Stimulated activated CD8-positive, alpha-beta memory T cell treated with anti-CD3 and anti-CD28 coated beads, Interleukin-15, amount 100 ng/mL, for 24 hours (primary cell): ENCODE results near the gene ZSCAN10.
"Not testable (repeated sequence)": the region's sequence is repeated elsewhere in the genome, so short reads cannot be mapped to it uniquely, and the experiment has no call there.

Experiments
- DNase-seq: peaks from one replicate; pipeline ENCODE4 v3.0.0-alpha.2; 2020; ENCODE audit warnings: low read depth

Gene ZSCAN10

GRCh38 chr16:3063625-3064386, 35.3 kb downstream of the ZSCAN10 start:
- no peak for DNase-seq

DNA sequence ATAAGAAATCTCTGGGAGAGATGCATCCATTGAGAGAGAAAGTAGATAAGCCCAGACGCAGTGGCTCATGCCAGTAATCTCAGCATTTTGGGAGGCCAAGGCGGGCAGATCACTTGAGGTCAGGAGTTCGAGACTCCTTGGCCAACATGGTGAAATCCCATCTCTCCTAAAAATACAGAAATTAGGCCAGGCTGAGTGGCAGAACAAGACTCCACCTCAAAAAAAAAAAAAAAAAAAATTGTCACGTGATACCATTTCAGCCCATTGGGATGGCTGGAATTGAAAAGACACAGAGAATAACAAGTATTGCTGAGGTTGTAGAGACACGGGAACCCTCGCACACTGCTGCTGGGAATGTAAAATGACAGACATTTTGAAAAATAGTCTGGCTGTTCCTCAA, 36.5 kb downstream of the ZSCAN10 start:
- no peak for DNase-seq

DNA sequence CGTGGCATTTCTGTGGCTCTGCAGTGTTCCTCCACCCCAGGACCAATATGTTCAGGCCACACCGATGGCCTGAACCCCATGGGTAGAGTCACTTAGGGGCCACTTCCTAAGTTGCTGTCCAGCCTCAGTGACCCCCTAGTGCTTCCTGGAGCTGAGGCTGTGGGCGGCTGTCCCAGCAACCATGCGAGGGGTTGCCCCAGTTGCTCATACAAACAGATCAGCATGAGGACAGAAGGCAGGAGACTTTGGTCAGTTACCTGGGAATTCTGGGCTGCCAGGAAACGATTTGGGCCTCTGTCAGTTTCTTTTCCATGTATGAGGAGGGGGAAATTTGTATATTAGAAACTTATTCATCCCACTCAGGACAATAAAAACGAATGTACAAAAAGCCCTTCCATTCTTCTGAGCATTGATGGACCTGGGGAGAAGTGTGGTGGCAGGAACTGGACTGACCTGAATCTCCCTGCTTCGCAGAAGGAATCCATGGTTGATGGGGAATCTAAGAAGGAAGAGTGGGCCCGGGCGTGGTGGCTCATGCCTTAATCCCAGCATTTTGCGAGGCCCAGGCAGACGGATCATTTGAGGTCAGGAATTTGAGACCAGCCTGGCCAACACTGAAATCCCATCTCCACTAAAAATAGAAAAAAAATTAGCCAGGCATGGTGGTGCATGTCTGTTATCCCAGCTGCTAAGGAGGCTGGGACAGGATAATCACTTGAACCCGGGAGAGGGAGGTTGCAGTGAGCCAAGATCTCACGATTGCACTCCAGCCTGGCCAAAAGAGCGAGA, 38.6 kb downstream of the ZSCAN10 start:
- DNase-seq, result no peak

- DNase-seq, result no peak
These were observed 39.3 kb downstream of the ZSCAN10 start for GRCh38 chr16:3059723-3060242.

DNA sequence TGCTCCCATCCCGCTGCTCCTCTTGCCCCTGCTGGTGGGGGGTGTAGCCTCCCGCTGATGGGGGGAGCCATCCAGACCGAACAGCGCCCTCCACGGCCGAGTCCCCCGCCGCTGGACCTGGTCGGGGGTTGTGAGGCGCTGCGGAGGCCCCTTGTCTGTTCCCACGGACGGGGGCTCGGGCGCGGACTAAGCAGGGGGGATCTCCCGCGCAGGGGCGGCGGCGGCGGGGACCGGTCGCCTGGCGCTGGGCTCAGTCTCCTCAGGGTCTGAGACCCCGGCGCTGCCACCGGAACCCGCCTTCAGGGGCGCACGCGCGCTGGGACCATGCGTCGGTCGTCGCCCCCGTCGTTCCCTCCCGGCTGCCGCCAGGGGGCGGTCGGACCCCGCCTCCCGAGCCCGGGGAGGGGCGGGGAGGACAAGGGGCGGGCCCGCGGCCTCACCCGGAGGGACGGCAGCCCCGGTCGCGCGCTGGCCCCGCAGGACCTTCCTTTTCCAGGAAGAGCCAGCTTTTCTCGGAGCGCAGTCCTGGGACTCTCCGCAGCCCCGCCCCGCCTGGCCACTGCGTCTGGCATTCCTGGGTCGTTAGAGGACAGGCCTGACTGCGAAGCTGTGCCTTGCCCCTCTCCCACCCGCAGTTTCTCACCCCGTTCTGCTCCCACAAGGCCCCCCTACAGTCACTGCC, 39.9 kb downstream of the ZSCAN10 start:
- DNase-seq, result peak; percentile 81

DNA sequence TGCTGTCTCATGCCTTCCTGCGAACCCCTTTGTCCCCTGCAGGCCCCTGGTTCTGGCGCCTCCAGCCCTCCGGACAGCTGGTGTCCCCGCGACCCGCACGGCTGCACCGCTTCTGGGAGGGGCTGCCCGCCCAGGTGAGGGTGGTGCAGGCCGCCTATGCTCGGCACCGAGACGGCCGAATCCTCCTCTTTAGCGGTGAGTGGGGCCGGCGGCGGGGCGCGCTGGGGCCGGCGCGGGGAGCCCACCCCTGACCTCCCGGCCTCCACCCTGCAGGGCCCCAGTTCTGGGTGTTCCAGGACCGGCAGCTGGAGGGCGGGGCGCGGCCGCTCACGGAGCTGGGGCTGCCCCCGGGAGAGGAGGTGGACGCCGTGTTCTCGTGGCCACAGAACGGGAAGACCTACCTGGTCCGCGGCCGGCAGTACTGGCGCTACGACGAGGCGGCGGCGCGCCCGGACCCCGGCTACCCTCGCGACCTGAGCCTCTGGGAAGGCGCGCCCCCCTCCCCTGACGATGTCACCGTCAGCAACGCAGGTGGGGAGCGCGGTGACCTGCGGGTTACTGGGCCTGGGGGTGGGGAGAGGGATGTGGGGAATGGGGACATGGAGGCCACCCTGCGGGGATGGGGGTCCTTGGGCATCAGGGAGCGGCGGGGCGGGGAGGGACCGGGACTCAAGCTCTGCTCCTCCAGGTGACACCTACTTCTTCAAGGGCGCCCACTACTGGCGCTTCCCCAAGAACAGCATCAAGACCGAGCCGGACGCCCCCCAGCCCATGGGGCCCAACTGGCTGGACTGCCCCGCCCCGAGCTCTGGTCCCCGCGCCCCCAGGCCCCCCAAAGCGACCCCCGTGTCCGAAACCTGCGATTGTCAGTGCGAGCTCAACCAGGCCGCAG, 40.7 kb downstream of the ZSCAN10 start:
- DNase-seq, result no peak

- no peak for DNase-seq
These were observed 41.6 kb downstream of the ZSCAN10 start for GRCh38 chr16:3057181-3058138.

- no peak for DNase-seq
These were observed 42.5 kb downstream of the ZSCAN10 start for GRCh38 chr16:3056336-3057180.

GRCh38 chr16:3055734-3056115, 43.4 kb downstream of the ZSCAN10 start:
- DNase-seq, result not testable (repeated sequence)

DNA sequence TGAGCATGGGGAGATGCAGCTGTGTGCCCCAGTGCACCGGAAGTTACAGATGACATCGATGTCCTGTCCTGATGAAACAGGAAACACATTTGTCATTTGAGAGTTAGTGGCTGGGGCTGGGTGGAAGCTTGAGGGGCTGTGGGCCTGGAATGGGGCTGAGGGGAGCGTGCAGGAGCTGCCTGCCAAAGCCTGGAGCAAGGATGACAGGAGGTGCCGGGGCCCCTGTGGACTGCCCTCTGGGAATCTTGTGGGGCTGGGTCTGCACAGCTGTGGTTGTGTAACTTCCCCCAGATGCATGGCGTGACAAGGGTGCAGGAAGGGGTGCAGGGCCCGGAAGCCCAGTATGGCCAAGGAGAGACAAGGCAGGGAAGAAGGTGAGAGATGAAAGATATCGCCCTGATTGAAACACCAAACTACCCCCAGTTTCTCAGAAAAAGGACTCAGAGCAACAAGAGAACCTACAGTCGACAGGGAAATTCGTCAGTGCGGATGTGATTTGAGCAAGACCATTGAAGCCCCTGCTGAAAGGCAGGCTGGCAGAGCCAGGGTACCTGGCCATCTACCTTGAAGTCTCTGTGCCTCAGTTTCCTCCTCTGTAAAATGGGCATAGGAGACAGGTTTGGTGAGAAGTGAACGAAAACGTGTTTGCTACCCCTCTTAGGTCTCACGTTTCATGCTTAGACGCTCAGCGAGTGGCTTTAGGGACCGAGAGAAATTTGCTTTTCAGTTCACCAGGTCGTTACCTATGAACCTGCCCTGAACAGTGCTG, 43.9 kb downstream of the ZSCAN10 start:
- DNase-seq, result no peak

DNA sequence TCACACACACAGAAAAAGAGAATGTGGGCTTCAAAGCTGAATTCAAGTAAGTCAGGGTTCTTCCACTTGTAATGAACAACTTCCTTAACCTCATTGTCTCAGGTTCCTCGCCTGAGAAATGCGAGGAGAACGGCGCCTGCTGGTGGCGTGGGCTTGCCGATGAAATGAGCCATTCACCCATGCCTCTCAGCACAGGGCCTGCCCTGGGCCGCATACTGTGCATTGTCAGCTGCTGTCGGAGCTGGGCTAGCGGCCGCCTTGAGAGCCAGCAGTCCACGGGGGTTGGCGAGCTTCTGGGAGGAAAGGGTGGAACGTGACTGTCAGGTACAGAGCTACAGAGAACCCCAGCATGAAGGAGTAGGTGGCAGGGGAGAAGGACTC, 45.8 kb downstream of the ZSCAN10 start:
- not testable (repeated sequence) for DNase-seq

DNA sequence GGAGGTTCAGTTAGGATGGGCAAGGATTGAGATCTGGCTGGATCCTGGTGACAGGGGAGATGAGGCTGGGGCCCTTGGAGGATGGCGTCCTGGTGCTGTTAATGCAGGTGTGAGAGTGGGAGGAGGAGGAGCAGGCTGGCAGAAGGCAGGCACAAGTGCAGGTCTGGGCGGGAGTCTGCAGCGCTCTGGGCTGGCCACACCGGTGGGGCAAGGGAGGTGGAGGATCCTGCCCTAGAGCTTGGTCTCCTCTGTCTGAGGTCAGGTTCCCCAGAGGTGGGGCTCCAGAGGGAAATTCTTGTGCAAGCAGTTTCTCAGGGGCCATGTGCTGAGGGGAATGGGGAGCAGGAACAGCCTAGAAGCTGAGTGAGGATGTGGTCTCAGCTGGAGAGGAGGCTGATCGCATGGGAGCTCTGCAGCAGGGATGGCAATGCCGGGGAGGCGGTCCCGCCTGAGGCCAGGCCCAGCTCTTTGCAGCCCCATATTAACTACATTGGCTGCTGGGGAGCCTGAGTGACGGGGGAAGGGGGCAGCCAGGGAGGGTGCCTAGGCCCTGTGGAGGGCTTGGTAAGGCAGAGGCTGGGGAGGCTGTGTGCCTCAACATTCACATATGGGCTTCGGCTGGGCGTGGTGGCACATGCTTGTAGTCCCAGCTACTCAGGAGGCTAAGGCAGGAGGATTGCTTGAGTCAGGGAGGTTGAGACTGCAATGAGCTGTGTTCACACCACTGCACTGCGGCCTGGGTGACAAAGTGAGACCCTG, 46.3 kb downstream of the ZSCAN10 start:
- not testable (repeated sequence) for DNase-seq

GRCh38 chr16:3051494-3051893, 47.6 kb downstream of the ZSCAN10 start:
- DNase-seq, result no peak

DNA sequence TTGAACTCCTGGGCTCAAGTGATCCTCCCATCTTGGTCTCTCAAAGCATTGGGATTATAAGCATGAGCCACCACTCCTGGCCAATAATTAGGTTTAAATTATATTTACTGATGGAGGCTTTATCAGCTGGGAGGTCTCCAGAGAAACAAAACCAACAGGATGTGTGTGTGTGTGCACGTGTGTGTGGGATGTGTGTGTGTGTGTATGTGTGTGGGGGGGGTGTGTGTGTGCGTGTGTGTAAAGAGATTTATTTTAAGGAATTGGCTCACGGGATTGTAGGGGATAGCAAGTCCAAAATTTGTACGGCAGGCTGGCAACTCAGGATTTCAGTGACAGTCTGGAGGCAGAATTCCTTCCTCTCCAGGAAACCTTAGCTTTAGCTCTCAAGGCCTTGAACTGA, 48.1 kb downstream of the ZSCAN10 start:
- DNase-seq, result no peak

- DNase-seq, result no peak
These were observed 48.6 kb downstream of the ZSCAN10 start for GRCh38 chr16:3050487-3050886.

DNA sequence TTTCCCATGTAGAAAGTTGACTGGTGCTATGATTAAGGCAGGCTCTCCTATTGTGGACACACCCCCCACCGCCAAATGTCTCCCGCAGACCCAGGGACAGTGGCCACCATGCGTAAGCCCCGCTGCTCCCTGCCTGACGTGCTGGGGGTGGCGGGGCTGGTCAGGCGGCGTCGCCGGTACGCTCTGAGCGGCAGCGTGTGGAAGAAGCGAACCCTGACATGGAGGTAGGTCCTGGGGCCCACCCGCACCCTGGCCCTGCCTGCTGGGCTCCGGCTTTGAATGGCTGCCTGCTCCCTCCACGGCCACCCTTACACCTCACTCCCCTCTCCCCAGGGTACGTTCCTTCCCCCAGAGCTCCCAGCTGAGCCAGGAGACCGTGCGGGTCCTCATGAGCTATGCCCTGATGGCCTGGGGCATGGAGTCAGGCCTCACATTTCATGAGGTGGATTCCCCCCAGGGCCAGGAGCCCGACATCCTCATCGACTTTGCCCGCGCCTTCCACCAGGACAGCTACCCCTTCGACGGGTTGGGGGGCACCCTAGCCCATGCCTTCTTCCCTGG, 49.1 kb downstream of the ZSCAN10 start:
- no peak for DNase-seq

DNA sequence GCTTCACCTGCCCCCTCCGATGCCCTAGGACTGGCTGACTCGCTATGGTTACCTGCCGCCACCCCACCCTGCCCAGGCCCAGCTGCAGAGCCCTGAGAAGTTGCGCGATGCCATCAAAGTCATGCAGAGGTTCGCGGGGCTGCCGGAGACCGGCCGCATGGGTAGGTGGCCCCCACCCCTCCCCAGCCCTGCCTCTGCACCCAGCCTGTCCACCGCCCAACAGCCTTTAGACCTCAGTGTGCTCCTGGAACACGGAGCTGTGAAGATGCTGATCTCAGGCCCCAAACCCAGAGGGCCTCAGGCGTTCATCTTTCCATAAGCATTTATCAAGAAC, 51.7 kb downstream of the ZSCAN10 start:
- DNase-seq, result no peak
